Panc1 (cell line): ENCODE data around the gene FNIP2. TPM values are rescaled to one million over a fixed set of nuclear protein-coding genes. Genes with fewer than 3 reads are reported as not detected.
A peak's percentile ranks its signal among the peaks of the same experiment; 100 is the strongest.

Experiments
- ATAC-seq: fragments of 200-7000 bp; cut with Tn5 transposase; 2 replicates; pipeline ENCODE4 v1.9.1; 2020; ENCODE audit warnings: mild to moderate bottlenecking, moderate library complexity
- Bru-seq: library from RNA; stranded (reverse); fragments of 400-500 nt; gene quantifications from one replicate; lab custom pipeline; 2021; lab: Mats Ljungman, UMichigan
- BruChase-seq, 2 experiments: library from RNA; stranded (reverse); fragments of 400-500 nt; gene quantifications; one replicate each; lab custom pipeline; 2021; lab: Mats Ljungman, UMichigan
- BruUV-seq: library from RNA; stranded (reverse); fragments of 400-500 nt; replicated peaks from 2 replicates; lab custom pipeline; 2021; lab: Mats Ljungman, UMichigan
- CTCF ChIA-PET: fragments of 300-600 bp; sonication (Branson Sonifier 250); formaldehyde crosslinking; loops from one replicate; lab custom pipeline; 2022; ENCODE audit warnings: antibody characterized with exemption; lab: Charles Lee
- POLR2A ChIA-PET: fragments of 300-600 bp; sonication (Branson Sonifier 250); formaldehyde crosslinking; loops from one replicate; lab custom pipeline; 2022; ENCODE audit warnings: antibody characterized with exemption; lab: Charles Lee
- DNase-seq: peaks from one replicate; pipeline ENCODE4 v3.0.0-alpha.2; 2010; ENCODE audit warnings: low read depth, low spot score
- H3K27ac ChIP-seq: 2 replicates; pipeline ENCODE4 v1.5.1; 2011; ENCODE audit warnings: mild to moderate bottlenecking, low read length, inconsistent platforms
- H3K27me3 ChIP-seq: fragments of 200-500 bp; sonication (Bioruptor generic); 2 replicates; pipeline ENCODE4 v1.6.0; 2014; ENCODE audit warnings: low read length, inconsistent platforms; ENCODE audit not compliant: control insufficient read depth, insufficient read depth
- H3K36me3 ChIP-seq: fragments of 200-500 bp; sonication (Bioruptor generic); 2 replicates; pipeline ENCODE4 v1.5.1; 2014; ENCODE audit warnings: inconsistent platforms, mild to moderate bottlenecking, low read length, moderate library complexity; ENCODE audit not compliant: control insufficient read depth, insufficient read depth
- H3K4me1 ChIP-seq: 2 replicates; pipeline ENCODE4 v1.5.1; 2011; ENCODE audit warnings: inconsistent platforms, mild to moderate bottlenecking, low read length, moderate library complexity; ENCODE audit not compliant: control insufficient read depth, insufficient read depth
- H3K4me3 ChIP-seq, 2 experiments: 2 replicates each; pipeline ENCODE4 v1.5.1; 2011 to 2012; ENCODE audit warnings: low read depth in 2 of 2, low read length in 2 of 2, mild to moderate bottlenecking in 2 of 2, inconsistent platforms in 1 of 2, moderate library complexity in 1 of 2
- H3K9me3 ChIP-seq: fragments of 200-500 bp; sonication (Bioruptor generic); 2 replicates; pipeline ENCODE4 v1.5.1; 2014; ENCODE audit warnings: low read depth, mild to moderate bottlenecking, inconsistent platforms, low read length, moderate library complexity; ENCODE audit not compliant: control insufficient read depth, insufficient read depth
- CTCF ChIP-seq: fragments of 450-650 bp; IDR thresholded peaks from 2 replicates; pipeline ENCODE4 v1.5.1; 2017; ENCODE audit warnings: mild to moderate bottlenecking
- POLR2AphosphoS5 ChIP-seq: IDR thresholded peaks from 2 replicates; pipeline ENCODE4 v1.6.1; 2012; ENCODE audit warnings: mild to moderate bottlenecking, low read depth, low read length, moderate library complexity
- REST ChIP-seq, 2 experiments: IDR thresholded peaks; 2 replicates each; pipeline ENCODE4 v1.6.1; 2011 to 2012; ENCODE audit warnings: low read depth in 2 of 2, control low read depth in 1 of 2, low read length in 1 of 2, mild to moderate bottlenecking in 1 of 2, moderate library complexity in 1 of 2; ENCODE audit not compliant: insufficient read depth in 1 of 2
- SIN3A ChIP-seq: IDR thresholded peaks from 2 replicates; pipeline ENCODE4 v1.6.1; 2012; ENCODE audit warnings: low read depth, mild to moderate bottlenecking, low read length, moderate library complexity, borderline replicate concordance; ENCODE audit not compliant: insufficient read depth
- TCF7L2 ChIP-seq: IDR thresholded peaks from 2 replicates; pipeline ENCODE4 v1.6.1; 2011; ENCODE audit warnings: mild to moderate bottlenecking, low read depth, low read length, inconsistent platforms
- in situ Hi-C: cut with HindIII; loops from 2 replicates; pipeline ENCODE4 v1.10.0; 2016; ENCODE audit warnings: low sequenced_read_pairs, low pct_unique_long_range_greater_than_20kb
- intact Hi-C: fragments of 100-400 bp; cut with micrococcal nuclease; formaldehyde crosslinking; loops from one replicate; pipeline ENCODE4 v1.10.0; 2022; ENCODE audit not compliant: unreplicated experiment
- long read RNA-seq: library from polyadenylated mRNA; unstranded; transcript quantifications from one replicate; pipeline ENCODE4 v2.0.0, GENCODE V29; 2021; ENCODE audit not compliant: unreplicated experiment
- polyA plus RNA-seq: library from polyadenylated mRNA; unstranded; fragments of >200 nt; gene quantifications from one replicate; pipeline ENCODE4 v1.2.1, GENCODE V29; 2012; ENCODE audit warnings: missing spikeins; ENCODE audit not compliant: insufficient read length
- total RNA-seq: library from RNA; stranded (reverse); gene quantifications from one replicate; pipeline ENCODE4 v1.2.1, GENCODE V29; 2021; ENCODE audit not compliant: unreplicated experiment

The FNIP2 gene
- 17.7 TPM for total RNA-seq
- polyA plus RNA-seq = 6.1 TPM
- percentile 76 among the genes with signal in this experiment for Bru-seq, nascent RNA
- BruChase-seq, experiment 1, labeled RNA remaining after a 2-hour chase = percentile 69 among the genes with signal in this experiment
- percentile 69 among the genes with signal in this experiment for BruChase-seq, experiment 2, labeled RNA remaining after a 6-hour chase
- long read RNA-seq, full-length matches to known transcripts = 21 of 50 reads
- long read RNA-seq, partial matches to known transcripts = 9 of 50 reads
- long read RNA-seq, other reads (novel, unspliced or antisense) = 20 of 50 reads

GRCh38 chr4:158768555-158769174, at the start of gene FNIP2:
TSS of gene FNIP2 (plus strand) at chr4:158769026. CDS start at chr4:158769213, 187 bp downstream.
- Histone ChIP-seq H3K27me3 (no peaks in the 10 kb centered on the region), H3K36me3 (no peaks in the 10 kb centered on the region; the same call in 1 of the 2 replicates), H3K4me1 (peaks cover 20% of the 10 kb centered on the region), H3K4me3 (peak within 1 kb of the TSS; percentile 76 to 78), H3K9me3 (no peaks in the 10 kb centered on the region), H3K27ac (peak within 1 kb of the TSS; percentile 78)
- intact Hi-C loops (no loop called here), in situ Hi-C loops (no loop called here)
- no TSS peak for BruUV-seq
- ATAC-seq (peak; percentile 97), DNase-seq (no peak)
- TF ChIP-seq CTCF = no peak
- TF ChIP-seq SIN3A = 0 out of 2 replicates have a peak, but pooled peaks have one; percentile 11
- peak; percentile 60; the same call in 1 of the 2 replicates for TF ChIP-seq POLR2AphosphoS5
- ChIA-PET CTCF (no interaction called here), POLR2A (no interaction called here)

- no peaks in the 10 kb centered on the region for H3K9me3 ChIP-seq
- ChIA-PET POLR2A (interaction anchor here (0.8 kb wide), 1 partner anchor 779 kb away, joined by 3 read pairs; no protein-coding TSS in a partner anchor), CTCF (no interaction called here)
- peaks cover 27% of the 10 kb centered on the region for H3K36me3 ChIP-seq
- ATAC-seq (no peak), DNase-seq (no peak)
- intact Hi-C loops (no loop called here), in situ Hi-C loops (no loop called here)
- no peaks in the 10 kb centered on the region; the same call in 1 of the 2 replicates for H3K4me1 ChIP-seq
- no peak overlapping the region for H3K27ac ChIP-seq
- TF ChIP-seq SIN3A (no peak), TCF7L2 (no peak), POLR2AphosphoS5 (no peak), REST (IDR thresholded peaks at IDR 0.05; ENCODE audit: insufficient read depth in 1 of 2, low read depth in 2 of 2, low read length in 1 of 2) (no peak), CTCF (no peak)
- BruUV-seq = TSS peak; percentile 63
- no peaks in the 10 kb centered on the region for H3K27me3 ChIP-seq
- H3K4me3 ChIP-seq = peak overlapping the region in 1 of 2 experiments; percentile 89; a peak in 2 of 4 replicates
These were observed 47.1 kb upstream of the FNIP2 start for GRCh38 chr4:158721680-158722079.
